ENCODE measurements around the gene TP73.

TP73 gene

DNA sequence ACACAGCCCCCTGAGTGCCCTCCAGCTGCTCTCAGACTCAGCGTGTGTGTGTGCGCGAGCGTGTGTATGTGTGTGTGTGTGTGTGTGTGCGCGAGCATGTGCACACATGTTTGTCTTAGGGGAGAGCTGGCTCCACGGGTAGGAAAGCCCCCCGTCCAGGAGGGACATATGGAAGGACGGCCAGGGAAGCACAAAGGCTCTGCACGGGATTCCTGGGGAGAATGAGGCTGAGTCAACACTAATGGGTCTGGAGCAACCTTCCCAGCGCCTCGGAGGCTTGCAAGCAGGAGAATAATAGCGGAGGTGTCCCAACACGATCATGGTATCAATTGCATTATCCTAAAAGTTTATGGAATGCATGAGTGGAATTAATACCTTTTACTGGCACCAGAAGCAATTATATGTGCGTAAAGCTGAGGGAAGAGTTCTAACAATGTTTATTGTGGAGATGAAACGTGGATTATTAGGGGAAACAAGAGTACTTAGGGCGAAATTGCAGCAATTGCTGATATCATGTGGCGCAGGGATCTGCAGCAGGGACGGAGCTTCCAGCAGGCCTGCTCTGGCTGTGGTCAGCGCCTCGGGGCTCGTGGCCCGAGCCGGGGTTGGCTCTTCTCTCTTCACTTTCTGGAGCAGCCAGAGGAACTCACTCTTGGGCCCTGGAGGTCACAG lies 59.6 kb downstream of the TP73 start:
- DNase-seq, result no peak

DNA sequence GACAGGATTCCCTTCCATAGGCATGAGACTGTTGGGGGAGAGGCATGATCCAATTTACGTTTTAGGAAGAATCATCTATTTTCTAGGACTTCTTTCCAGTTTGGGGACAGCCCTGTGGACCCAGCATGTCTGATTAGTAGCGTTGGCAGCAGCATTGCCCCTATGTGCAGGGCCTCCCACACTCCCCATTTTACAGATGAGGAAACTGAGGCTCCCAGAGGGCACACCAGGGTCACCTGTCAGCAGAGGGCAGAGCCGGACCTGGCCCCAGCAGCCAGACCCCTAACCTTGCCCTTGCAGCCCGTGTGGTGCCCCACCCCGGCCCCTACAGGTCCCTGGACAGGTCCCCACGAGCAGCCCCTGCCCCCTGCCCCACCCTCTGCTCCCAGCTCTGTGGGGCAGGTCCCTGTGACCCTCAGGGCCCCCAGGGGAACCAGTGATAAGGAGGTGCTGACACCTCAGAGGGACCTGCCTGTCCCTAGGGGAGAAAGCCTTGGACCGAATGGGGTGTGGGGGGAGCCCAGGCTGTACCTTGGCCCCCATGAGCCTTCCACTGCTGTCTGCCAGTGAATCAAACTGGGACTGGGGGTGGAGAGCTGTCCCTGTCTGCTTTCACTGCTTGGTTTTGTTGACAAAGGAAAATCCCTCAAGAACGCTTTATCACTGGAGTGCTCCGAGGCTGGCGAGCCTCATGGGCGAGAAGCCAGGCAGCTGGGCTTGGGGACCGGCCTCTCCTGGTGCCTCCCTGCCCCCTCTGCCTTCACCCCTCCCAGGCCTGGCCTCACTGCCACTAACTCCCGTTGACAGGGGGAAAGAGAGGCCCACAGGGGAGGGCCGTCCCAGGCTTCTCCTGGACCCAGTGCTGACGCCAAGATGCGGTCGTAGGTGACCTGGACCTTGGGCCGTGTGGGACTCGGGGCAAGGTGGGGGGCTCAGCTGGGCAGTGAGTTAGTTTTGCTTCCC lies 60.5 kb downstream of the TP73 start:
- no peak for DNase-seq

DNA sequence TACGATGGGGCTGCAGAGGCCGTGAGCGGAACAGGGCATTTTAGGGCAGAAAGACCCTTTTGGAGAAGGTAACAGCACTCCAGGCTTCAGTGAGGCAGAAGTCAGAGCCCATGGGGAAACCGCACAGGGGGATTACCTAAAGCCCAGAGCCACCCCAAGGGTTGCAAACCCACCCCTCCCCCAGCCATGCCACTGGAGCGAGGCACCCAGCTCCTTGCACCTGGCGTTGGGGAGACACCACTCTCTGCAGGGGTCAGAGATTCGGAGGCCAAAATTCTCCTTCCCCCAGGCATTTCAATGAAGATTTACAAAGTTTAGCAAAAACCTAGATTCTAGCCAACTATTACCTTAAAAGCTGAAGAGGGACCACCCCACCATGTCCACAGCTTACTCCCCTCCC lies 61.5 kb downstream of the TP73 start:
- DNase-seq, result no peak

DNA sequence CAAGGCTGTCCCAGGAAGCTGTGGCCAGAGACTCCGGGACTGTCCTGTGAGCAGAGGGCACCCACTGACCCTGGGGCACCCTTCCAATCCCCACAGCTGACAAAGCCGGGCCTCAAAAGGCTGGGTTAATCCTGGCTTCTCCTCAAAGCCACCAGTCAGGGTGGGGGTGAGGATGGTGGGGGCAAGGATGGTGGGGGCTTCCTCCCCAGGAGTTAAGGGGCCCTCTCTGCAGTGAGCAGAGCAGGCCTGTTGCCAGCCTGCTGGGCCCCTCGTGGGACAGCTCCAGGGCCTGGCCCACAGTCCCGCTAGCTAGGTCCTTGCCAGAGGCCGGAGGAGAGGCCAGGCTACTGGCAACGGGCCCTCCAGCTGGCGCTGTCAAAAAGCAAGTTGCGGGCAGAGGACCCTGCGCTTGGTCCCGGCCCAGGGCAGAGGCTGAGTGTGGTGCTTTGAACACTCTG lies 62.0 kb downstream of the TP73 start:
- no peak for DNase-seq

DNA sequence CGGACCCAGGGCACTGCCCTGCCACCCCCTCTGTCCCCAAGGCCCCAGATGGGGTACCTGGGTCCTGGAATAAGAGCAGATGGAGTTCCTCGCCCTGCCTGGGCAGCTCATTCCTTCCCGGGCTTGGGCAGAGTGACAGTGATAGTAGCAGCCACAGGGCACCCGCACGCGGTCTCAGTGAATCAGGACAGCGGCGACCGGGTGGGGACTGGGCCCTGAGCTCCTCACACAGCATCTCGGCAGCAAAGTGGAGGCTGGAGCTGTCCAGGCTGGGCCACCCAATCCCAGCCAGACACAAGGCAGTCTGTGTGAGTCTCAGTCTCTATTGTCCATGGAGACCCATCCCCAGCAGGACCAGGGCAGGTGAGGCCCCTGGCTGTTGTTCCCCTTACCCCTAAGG lies 62.5 kb downstream of the TP73 start:
- no peak for DNase-seq

DNA sequence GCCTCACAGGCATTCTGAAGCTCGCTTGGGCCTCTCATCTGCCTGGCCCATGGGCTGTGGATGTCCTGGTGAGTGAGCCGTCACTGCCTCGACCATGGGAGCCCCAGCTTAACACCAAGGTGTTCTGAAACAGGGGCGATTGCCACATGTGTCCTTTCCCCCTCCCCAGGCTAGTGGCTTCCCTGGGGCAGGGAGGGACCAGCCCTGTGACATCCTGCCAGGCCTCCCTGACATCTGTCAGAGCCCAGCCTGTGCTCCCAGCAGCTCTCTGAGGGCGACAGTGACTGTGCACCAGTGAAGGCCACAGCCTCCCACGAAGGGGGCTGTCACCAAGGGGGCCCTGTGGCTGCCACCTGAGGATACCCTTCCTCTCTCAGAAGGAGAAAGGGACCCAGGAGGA lies 64.0 kb downstream of the TP73 start:
- DNase-seq, result no peak

DNA sequence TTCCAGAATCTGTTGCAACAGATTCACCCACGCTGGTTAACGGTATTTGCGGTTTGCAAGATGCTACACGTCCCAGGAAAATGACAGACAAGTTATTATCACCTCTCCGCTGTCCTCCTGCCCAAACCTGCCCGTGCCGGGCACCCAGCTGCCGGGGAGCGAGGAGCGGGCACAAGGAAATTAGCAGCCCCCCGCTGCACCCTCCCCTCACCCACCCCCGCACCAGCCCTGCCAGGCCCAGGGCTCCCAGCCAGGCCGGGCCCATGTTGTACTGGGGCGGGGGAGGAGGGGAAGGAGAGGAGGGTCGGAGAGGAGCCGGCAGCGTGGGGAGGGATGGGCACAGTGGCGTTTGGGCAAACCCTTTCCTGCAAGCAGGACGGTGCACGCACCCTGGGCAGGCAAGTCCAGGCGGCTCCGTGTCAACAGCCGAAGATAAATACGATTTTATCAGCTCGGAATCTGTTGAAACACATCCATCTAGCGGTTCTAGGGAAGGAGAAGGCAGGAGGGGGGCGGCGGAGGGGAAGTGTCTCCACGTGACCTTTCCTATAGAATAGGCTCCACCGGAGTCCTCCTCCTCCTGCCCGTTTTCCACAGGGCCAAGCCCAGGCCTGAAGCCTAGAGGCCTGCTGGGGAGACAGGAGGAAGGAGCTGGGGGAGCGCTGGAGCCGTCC lies 64.9 kb downstream of the TP73 start:
- DNase-seq, result no peak

DNA sequence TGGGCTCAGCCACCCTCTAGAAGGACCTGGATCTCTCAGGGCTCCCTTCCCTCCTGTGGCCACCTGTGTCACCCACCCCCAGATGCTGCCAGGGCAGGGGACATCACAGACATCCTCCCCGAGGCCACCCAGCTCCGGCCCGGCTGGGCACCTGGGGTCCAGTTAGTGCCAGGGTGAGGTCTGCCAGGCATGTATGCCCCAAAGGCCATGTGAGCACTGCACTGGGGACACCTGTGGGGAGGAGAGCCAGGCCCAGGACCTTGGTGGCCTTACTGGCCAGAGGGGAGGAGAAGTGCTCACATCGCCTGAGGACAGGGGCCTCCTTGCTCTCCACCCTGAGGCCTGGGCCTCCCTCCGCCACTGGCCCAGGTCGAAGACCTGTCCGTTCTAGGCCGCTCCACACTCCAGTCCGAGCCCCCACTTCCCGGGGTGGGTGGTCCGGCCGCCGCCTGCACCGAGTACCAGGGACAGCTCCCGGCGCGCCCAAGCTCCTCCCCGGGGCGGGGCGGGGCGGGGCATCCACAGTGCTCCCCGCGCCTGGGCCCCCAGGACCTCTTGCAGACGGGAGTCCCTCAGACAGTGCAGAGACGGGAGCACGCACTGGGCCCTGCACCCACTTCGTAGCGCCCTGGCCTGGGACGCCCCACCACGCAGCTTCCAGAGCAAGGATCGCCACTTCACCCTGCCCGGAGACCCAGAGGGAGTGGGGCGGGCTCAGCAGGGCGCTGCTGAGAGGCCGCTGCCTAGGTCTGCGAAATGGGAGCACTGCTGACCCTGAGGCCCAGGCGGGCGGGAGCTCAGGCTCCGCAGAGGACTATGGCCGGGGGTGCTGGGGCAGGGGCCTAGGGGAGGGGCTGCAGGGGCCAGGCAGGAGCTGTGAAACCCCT lies 65.6 kb downstream of the TP73 start:
- DNase-seq, result no peak

DNA sequence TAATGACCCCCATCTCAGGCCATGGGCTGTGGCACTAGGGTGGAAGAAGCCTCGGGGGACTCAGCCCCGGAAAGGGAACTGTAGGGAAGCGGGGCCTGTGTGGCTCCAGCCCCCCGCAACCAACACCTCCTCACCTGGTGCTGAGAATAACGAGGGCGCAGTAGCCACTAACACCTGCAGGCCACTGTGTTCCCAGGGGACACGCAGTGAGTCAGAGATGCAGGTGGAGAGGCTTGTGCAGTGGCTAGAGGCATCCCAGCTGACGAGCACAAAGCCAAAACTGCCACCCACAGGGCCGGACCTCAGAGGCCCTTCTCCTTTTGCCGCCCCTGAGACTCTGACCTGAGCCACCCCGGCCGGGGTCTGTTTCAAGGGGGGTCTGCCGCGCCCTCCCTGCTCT lies 66.4 kb downstream of the TP73 start:
- DNase-seq, result no peak

DNA sequence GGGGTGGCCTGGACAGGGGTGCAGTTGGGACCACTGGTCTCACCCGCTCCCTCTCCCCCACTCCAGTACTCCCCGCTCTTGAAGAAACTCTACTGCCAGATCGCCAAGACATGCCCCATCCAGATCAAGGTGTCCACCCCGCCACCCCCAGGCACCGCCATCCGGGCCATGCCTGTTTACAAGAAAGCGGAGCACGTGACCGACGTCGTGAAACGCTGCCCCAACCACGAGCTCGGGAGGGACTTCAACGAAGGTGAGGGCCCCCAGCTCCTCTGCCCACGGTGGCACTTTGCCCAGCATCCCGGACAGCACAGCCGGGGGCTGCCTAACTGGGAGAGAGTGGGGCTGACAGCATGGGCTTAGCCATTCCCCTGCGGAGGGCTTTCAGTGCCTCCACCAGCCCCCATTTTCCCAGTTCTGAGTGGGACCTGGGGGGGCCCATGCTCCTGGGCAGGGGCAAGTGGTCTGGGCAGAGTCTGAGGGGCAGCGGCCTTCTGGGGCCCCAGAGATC lies 69.7 kb downstream of the TP73 start:
- no peak for DNase-seq

DNA sequence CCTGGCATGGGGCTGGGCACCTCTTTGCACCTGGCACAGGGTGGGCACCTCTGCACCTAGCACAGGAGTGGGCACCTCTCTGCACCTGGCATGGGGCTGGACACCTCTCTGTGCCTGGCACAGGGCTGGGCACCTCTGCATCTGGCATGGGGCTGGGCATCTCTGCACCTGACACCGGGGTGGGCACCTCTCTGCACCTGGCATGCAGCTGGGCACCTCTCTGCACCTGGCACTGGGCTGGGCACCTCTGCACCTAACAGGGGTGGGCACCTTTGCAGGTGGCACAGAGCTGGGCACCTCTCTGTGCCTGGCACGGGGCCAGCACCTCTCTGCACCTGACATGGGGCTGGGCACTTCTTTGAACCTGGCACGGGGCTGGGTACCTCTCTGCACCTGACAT lies 70.5 kb downstream of the TP73 start:
- no peak for DNase-seq

DNA sequence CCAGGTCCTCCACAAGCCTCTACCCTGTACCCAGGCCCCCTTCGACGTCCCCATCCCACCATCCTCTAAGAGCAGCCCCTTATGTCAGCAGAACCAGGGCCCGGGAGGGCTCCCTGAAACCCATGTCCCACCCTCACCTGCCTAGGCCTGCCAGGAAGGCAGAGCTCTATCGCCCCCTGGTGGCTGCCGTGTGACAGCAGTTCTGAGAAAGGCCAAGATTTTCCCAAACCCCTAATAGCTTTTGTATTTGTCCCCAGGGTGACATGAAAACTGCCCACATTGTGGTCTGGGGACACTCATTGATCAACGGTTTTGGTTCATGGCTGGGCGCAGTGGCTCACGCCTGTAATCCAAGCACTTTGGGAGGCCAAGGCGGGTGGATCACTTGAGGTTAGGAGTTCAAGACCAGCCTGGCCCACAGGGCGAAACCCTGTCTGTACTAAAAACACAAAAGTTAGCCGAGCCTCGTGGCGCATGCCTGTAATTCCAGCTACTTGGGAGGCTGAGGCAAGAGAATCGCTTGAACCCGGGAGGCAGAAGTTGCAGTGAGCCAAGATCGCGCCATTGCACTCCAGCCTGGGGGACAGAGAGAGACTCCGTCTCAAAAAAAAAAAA lies 72.2 kb downstream of the TP73 start:
- DNase-seq, result peak; percentile 56 to 74 (median 67)

DNA sequence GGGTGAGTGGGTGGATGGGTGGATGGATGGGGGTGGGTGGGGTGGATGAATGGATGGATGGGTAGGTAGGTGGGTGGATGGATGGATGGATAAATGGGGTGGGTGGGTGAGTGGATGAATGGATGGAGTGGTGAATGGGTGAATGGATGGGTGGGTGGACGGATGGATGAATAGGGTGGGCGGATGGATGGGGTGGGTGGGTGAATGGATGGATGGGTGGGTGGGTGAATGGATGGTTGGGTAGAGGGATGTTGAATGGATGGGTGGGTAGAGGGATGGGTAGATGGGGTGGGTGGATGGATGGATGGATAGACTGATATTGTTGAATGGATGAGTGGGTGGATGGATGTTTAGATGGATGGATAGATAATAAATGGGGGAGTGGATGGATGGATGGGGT lies 73.0 kb downstream of the TP73 start:
- DNase-seq, result no peak

DNA sequence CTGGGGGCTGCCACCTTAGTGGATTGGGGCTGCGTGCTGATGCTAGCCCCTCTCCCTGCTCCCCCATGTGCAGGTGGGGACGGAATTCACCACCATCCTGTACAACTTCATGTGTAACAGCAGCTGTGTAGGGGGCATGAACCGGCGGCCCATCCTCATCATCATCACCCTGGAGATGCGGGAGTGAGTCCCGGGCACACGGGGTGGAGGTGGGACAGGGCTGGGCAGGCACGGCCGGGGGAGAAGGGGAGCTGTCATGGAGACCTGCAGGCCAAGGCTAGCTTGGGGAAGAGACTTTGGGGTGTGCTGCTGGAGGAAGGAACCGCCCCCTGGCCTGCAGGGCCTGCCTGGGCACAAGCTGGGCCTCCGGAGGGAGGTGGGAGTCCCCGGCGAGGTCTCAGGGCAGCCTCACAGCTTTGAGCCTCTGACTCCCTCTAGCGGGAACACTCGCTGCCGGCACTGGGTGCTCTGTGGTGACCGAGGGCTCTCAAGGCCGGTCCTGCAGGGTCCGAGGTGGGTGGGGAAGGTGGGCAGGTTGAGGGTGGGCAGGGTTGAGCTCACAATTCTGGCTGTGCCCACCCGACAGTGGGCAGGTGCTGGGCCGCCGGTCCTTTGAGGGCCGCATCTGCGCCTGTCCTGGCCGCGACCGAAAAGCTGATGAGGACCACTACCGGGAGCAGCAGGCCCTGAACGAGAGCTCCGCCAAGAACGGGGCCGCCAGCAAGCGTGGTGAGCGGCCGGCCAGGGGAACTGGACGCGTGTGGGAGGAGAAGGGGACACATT lies 74.9 kb downstream of the TP73 start:
- DNase-seq, result no peak

DNA sequence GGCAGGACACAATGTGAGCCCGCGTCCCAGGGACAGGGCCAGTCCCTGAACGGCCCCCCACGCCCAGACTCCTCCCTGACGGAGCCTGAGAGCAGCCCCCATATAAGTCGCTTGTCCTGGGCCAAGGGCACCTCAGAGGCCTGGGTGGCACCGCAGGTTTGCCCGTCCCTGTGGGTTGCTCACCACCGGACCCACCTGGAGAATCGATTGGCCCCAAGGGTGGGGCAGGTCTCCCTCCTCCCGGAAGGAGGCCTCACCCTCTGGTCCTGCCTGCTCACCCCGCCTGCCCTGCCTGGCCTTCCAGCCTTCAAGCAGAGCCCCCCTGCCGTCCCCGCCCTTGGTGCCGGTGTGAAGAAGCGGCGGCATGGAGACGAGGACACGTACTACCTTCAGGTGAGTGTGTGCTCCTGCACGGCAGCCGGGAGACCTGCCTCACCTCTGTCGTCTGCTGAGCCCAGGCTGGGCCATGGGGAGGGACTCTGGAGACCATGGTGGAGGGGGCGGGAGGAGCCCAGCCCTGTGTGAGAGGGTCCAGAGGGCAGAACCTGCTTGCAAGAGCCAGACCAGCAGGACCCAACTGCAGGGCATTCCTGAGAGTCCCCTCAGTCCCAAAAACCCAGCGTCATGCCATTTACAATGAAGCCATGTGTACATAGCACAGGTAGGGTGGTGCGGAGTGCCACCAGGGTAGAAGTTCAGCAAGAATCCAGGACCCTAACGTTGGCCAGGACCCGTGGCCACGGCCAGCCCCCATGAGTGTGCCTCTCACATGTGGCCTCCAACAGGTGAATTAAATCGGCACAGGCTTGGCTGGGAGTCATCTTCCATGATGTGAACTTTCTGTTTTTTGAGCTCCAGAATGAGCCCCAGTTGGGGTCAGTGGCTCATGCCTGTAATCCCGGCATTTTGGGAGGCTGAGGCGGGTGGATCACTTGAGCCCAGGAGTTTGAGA lies 75.8 kb downstream of the TP73 start:
- DNase-seq, result no peak

DNA sequence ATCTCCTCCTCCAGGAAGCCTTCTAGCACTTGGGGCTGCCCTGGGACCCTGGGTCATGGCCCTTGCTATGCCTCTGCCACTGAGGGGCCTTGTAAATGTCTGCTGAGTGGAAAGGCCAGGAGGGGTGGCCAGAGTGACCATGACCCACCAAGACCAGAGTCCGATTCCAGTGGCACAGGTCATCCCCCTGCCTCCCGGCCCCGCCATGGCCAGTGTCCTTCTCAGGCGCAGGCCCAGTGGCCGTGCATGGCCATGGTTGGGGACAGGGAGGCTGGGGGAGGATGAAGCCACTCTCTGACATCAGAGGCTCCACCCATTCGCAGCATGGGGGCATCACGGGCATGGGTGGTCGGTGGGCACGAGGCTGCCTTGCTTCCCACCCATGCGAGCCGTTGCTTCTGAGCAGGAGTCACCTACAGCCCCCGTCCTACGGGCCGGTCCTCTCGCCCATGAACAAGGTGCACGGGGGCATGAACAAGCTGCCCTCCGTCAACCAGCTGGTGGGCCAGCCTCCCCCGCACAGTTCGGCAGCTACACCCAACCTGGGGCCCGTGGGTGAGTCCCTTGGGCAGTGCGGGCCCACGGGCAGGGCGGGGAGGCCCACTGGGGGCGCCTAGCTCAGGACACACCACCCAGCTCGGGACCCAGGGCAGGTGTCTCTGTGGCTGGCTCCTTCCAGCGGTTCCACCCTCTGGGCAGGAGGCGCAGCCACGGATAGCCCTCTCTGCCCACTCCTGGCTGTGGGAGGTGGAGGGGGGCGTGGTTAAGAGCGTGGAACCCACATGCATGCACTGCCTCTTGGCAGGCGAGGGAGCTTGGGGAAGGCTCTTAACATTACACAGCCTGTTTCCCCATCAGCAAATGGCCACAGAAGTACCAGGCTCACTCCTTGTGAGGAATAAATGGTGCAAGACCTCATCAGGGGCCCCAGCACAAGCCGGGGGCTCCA lies 77.6 kb downstream of the TP73 start:
- DNase-seq, result no peak

DNA sequence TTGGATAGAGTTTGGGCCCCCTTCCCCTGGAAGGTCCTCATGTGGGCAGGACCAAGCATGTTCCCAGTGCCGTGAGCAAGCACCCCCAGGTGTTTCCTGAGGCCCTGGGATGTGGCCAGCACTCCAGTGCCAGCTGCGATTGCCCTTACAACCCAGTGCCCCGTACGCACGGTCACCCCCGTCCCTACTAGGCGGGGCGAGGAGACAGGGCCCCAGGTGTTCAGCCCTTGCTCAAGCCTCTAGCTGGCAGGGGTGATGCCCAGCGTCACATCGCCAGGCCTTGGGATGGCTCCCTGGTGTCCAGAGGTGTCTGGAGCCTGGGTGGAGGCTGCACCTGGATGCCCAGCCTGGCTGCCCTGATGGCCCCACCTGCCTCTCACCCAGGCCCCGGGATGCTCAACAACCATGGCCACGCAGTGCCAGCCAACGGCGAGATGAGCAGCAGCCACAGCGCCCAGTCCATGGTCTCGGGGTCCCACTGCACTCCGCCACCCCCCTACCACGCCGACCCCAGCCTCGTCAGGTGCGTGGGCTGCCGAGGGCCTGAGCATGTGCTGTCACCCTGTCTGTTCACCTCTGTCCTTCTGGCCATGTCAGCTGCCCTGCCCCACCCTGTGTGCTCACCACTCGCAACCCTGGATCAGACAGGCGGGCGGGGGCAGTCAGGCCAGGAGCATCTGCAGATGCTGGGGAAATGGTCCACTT lies 78.4 kb downstream of the TP73 start:
- DNase-seq, result no peak

Measured in activated CD4-positive, CD25-positive, alpha-beta regulatory T cell (primary cell).